ENCODE data around the gene GRIN3B. TPM values are rescaled to one million over a fixed set of nuclear protein-coding genes. Genes with fewer than 3 reads are reported as not detected.
A peak's percentile ranks its signal among the peaks of the same experiment; 100 is the strongest.

GRIN3B gene
- total RNA-seq, 2 experiments from 2014 or later: 0.07 TPM; not detected in 1

DNA sequence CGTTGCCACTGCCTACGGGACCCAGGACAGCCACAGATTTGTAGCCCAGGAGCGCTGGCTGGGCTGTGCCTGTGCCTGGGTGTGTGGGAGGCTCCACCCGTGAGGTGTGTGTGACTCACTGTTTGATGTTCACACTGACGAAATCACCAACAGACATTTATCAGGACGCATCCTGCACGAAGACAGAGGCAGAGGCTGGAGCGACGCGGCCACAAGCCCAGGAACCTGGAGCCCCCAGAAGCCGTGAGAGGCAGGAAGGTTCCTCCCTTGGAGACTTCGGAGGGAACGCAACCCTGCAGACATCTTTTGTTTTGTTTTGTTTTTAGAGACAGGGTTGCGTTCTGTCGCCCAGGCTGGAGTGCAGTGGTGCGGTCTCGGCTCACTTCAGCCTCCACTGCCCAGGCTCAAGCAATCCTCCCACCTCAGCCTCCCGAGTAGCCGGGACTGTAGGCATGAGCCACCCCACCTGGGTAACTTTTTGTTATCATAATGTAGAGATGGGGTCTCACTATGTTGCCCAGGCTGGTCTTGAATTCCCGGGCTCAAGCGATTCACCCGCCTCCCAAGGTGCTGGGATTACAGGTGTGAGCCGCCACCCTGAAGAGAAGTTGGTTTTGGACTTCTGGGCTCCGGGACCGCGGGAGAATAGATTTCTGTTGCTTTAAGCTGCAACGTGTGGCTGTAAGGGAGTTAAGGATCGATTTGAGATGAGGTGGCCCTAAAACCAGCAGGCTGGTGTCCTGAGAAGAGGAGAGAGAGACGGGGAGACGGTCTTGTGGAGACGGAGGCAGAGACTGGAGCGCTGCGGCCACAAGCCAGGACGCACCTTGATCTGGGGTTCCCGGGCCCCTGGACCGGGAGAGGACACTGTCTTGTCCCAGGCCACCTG lies 41.0 kb upstream of the GRIN3B start:
- CTCF ChIA-PET: no interaction called here
- no peaks in the 10 kb centered on the region for H3K9me3 Mint-ChIP-seq
- H3K36me3 Mint-ChIP-seq (ENCODE audit: low read depth): no peaks in the 10 kb centered on the region
- intact Hi-C loops (cut with micrococcal nuclease): no loop called here
- POLR2A ChIA-PET: no interaction called here
- H3K4me3 Mint-ChIP-seq: no peak overlapping the region
- TF ChIP-seq, protein P1, sequence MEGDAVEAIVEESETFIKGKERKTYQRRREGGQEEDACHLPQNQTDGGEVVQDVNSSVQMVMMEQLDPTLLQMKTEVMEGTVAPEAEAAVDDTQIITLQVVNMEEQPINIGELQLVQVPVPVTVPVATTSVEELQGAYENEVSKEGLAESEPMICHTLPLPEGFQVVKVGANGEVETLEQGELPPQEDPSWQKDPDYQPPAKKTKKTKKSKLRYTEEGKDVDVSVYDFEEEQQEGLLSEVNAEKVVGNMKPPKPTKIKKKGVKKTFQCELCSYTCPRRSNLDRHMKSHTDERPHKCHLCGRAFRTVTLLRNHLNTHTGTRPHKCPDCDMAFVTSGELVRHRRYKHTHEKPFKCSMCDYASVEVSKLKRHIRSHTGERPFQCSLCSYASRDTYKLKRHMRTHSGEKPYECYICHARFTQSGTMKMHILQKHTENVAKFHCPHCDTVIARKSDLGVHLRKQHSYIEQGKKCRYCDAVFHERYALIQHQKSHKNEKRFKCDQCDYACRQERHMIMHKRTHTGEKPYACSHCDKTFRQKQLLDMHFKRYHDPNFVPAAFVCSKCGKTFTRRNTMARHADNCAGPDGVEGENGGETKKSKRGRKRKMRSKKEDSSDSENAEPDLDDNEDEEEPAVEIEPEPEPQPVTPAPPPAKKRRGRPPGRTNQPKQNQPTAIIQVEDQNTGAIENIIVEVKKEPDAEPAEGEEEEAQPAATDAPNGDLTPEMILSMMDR (IDR thresholded peaks at IDR 0.05): no peak
- DNase-seq (peak; percentile 59), ATAC-seq (peak; percentile 76)
- H3K4me1 Mint-ChIP-seq (ENCODE audit: low read depth): peaks cover 5% of the 10 kb centered on the region
- H3K27ac Mint-ChIP-seq: no peak overlapping the region
- H3K27me3 Mint-ChIP-seq: no peaks in the 10 kb centered on the region

DNA sequence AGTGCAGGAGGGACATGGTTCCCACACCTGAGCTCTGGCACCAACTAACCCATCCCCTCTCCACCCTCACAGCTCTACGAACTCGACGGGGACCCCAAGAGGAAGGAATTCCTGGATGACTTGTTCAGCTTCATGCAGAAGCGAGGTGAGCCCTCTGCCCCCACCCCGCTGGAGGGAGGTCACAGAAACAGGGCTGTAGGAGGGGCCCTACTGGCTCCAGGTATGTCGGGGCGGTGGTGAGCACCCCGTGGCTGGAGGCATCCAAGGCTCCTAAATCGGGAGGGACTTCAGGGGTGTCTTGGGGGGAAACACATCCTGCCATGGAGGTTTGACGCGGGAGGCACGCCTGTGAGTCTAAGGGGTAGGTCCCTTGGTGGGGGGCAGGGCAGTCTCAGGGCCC lies 40.2 kb upstream of the GRIN3B start:
- POLR2A ChIA-PET: no interaction called here
- CTCF ChIA-PET: no interaction called here
- no peaks in the 10 kb centered on the region for H3K27me3 Mint-ChIP-seq
- DNase-seq (no peak), ATAC-seq (no peak)
- peaks cover under 1% of the 10 kb centered on the region for H3K36me3 Mint-ChIP-seq (ENCODE audit: low read depth)
- no peak overlapping the region for H3K4me3 Mint-ChIP-seq
- intact Hi-C loops (cut with micrococcal nuclease): no loop called here
- H3K9me3 Mint-ChIP-seq: no peaks in the 10 kb centered on the region
- H3K27ac Mint-ChIP-seq: no peak overlapping the region
- TF ChIP-seq, protein P1 (IDR thresholded peaks at IDR 0.05): no peak
- H3K4me1 Mint-ChIP-seq (ENCODE audit: low read depth): peaks cover 5% of the 10 kb centered on the region

DNA sequence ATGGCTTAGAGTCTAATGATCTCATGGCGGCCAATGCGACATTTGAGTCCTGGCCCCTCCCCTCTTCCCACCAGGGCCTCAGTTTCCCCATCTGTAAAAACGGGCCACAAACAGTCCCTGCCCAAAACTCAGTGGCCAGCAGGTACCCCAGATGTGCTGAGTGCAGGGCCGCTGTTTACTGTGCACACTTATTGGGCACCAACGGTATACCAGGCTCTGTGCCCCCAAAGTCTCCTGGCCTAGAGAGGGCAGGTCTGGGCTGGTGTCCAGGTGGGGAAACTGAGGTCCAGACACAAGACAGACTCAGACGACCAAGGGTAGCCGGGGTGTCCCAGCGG lies 39.6 kb upstream of the GRIN3B start:
- intact Hi-C loops (cut with micrococcal nuclease): no loop called here
- no peak overlapping the region for H3K4me3 Mint-ChIP-seq
- CTCF ChIA-PET: no interaction called here

DNA sequence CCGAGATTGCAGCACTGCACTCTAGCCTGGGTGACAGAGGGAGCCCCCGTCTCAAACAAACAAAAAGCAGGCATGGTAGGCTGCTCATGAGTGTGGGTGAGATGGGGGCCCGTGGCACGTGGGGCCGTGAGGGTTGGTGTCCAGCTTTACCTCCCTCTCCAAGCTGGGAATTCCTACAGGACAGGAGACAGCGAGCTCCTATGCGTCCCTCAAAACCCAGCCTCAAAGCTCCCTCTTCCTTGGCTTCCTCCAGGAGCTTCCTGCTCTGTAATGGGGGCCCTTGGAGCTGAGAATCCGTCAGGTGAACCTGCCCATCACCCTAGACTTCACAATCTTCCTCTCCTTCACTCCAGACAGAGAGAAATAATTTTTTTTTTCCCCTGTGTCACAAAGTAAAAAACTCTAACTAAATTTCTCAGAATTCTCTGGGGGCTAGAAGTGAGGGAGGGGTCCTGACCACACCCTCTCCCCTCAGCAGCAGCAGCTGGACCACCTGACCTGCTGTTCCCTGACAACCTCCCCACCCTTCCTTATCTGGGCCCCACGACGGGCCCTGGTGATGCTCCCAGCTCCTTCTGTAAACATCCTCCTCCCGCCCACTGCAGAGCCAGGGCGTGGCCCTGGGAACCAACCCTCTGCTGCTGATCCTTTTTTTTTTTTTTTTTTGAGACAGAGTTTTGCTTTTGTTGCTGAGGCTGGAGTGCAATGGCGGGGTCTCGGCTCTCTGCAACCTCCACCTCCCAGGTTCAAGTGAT lies 38.2 kb upstream of the GRIN3B start:
- peaks cover 11% of the 10 kb centered on the region for H3K36me3 Mint-ChIP-seq (ENCODE audit: low read depth)
- intact Hi-C loops (cut with micrococcal nuclease): no loop called here
- H3K4me1 Mint-ChIP-seq (ENCODE audit: low read depth): peaks cover 5% of the 10 kb centered on the region
- ChIA-PET POLR2A (no interaction called here), CTCF (interaction anchor here (1.2 kb wide), 1 partner anchor 99 kb away, joined by 3 read pairs; no protein-coding TSS in a partner anchor)
- H3K27me3 Mint-ChIP-seq: no peaks in the 10 kb centered on the region
- TF ChIP-seq, protein P1 (IDR thresholded peaks at IDR 0.05): no peak
- H3K27ac Mint-ChIP-seq: no peak overlapping the region
- ATAC-seq (no peak), DNase-seq (no peak)
- H3K4me3 Mint-ChIP-seq: no peak overlapping the region
- H3K9me3 Mint-ChIP-seq: no peaks in the 10 kb centered on the region

More for the DNA sequence above, 39.6 kb upstream of the GRIN3B start:
- POLR2A ChIA-PET: no interaction called here
- H3K27me3 Mint-ChIP-seq: no peaks in the 10 kb centered on the region
- H3K27ac Mint-ChIP-seq: no peak overlapping the region
- peaks cover 5% of the 10 kb centered on the region for H3K36me3 Mint-ChIP-seq (ENCODE audit: low read depth)
- TF ChIP-seq, protein P1 (IDR thresholded peaks at IDR 0.05): no peak
- DNase-seq (no peak), ATAC-seq (no peak)
- no peaks in the 10 kb centered on the region for H3K9me3 Mint-ChIP-seq
- peaks cover 5% of the 10 kb centered on the region for H3K4me1 Mint-ChIP-seq (ENCODE audit: low read depth)

Data from activated CD8-positive, alpha-beta T cell treated with anti-CD3 and anti-CD28 coated beads for 36 hours (primary cell).